ENCODE results near the gene SPOCK3.
"Not testable (repeated sequence)": the region's sequence is repeated elsewhere in the genome, so short reads cannot be mapped to it uniquely, and the experiment has no call there.

SPOCK3 gene

GRCh38 chr4:167032871-167033270 lies 201.4 kb downstream of the SPOCK3 start:
- no peak for DNase-seq

GRCh38 chr4:167031534-167032156 lies 202.6 kb downstream of the SPOCK3 start:
- DNase-seq, result no peak

GRCh38 chr4:167028976-167029375 lies 205.3 kb downstream of the SPOCK3 start:
- no peak for DNase-seq

- no peak for DNase-seq
Observed at GRCh38 chr4:167025670-167026069, 208.6 kb downstream of the SPOCK3 start.

GRCh38 chr4:167023364-167023925 lies 210.8 kb downstream of the SPOCK3 start:
- no peak for DNase-seq

- peak; percentile 61 to 75 for DNase-seq
Observed at GRCh38 chr4:167021545-167022155, 212.6 kb downstream of the SPOCK3 start.

- no peak for DNase-seq
Observed at GRCh38 chr4:167020410-167020809, 213.9 kb downstream of the SPOCK3 start.

- no peak for DNase-seq
Observed at GRCh38 chr4:167014944-167015343, 219.3 kb downstream of the SPOCK3 start.

- no peak for DNase-seq
Observed at GRCh38 chr4:167003326-167003725, 231.0 kb downstream of the SPOCK3 start.

- no peak for DNase-seq
Observed at GRCh38 chr4:167000141-167000852, 234.0 kb downstream of the SPOCK3 start.

GRCh38 chr4:166996216-166996615 lies 238.1 kb downstream of the SPOCK3 start:
- no peak for DNase-seq

GRCh38 chr4:166994686-166995085 lies 239.6 kb downstream of the SPOCK3 start:
- no peak for DNase-seq

GRCh38 chr4:166991006-166991561 lies 243.2 kb downstream of the SPOCK3 start:
- DNase-seq, result no peak

- no peak for DNase-seq
Observed at GRCh38 chr4:166989886-166990285, 244.4 kb downstream of the SPOCK3 start.

- no peak for DNase-seq
Observed at GRCh38 chr4:166987026-166987425, 247.3 kb downstream of the SPOCK3 start.

- DNase-seq, result no peak
Observed at GRCh38 chr4:166981847-166982246, 252.4 kb downstream of the SPOCK3 start.

- DNase-seq, result no peak
Observed at GRCh38 chr4:166980419-166980818, 253.9 kb downstream of the SPOCK3 start.

- DNase-seq, result no peak
Observed at GRCh38 chr4:166977596-166977995, 256.7 kb downstream of the SPOCK3 start.

GRCh38 chr4:166972071-166972470 lies 262.2 kb downstream of the SPOCK3 start:
- DNase-seq, result no peak

- not testable (repeated sequence) for DNase-seq
Observed at GRCh38 chr4:166968219-166968618, 266.1 kb downstream of the SPOCK3 start.

GRCh38 chr4:166965562-166965961 lies 268.7 kb downstream of the SPOCK3 start:
- no peak for DNase-seq

- DNase-seq, result no peak
Observed at GRCh38 chr4:166957451-166957850, 276.8 kb downstream of the SPOCK3 start.

GRCh38 chr4:166956484-166956883 lies 277.8 kb downstream of the SPOCK3 start:
- no peak for DNase-seq

Measured in inflammatory macrophage (primary cell).